PC-9 (cell line): ENCODE measurements around the gene FAM174C. TPM values are rescaled to one million over a fixed set of nuclear protein-coding genes. Genes with fewer than 3 reads are reported as not detected.

Experiments
- BruUV-seq: library from RNA; stranded (reverse); fragments of 400-500 nt; replicated peaks from 2 replicates; lab custom pipeline; 2021; lab: Mats Ljungman, UMichigan
- CTCF ChIA-PET: fragments of 300-600 bp; sonication (Branson Sonifier 250); formaldehyde crosslinking; loops from one replicate; lab custom pipeline; 2022; ENCODE audit warnings: antibody characterized with exemption; lab: Charles Lee
- POLR2A ChIA-PET: fragments of 300-600 bp; sonication (Branson Sonifier 250); formaldehyde crosslinking; loops from one replicate; lab custom pipeline; 2022; ENCODE audit warnings: antibody characterized with exemption; ENCODE audit not compliant: unreplicated experiment; lab: Charles Lee
- DNase-seq, 2 experiments: peaks; one replicate each; pipeline versions ENCODE4 v3.0.0 to v3.0.0-alpha.2; 2015 to 2022; ENCODE audit warnings: mixed read lengths in 1 of 2
- H2AFZ ChIP-seq: fragments of 200-600 bp; sonication (generic); 2 replicates; pipeline ENCODE4 v1.8.1; 2017; ENCODE audit warnings: antibody characterized with exemption
- H3F3A ChIP-seq: fragments of 200-600 bp; sonication (generic); 2 replicates; pipeline ENCODE4 v1.8.1; 2017; ENCODE audit warnings: antibody characterized with exemption, mild to moderate bottlenecking, low read depth; ENCODE audit not compliant: insufficient read depth
- H3K27ac ChIP-seq: fragments of 200-600 bp; sonication (generic); 2 replicates; pipeline ENCODE4 v1.6.1; 2016; ENCODE audit warnings: mixed run types
- H3K27me3 ChIP-seq: fragments of 200-600 bp; sonication (generic); 2 replicates; pipeline ENCODE4 v1.6.1; 2016; ENCODE audit warnings: low read depth, mixed run types; ENCODE audit not compliant: insufficient read depth
- H3K36me3 ChIP-seq: fragments of 200-600 bp; sonication (generic); 2 replicates; pipeline ENCODE4 v1.6.1; 2016; ENCODE audit warnings: low read depth, mixed run types
- H3K4me1 ChIP-seq: fragments of 200-600 bp; sonication (generic); replicated peaks from 2 replicates; pipeline ENCODE4 v1.6.1; 2016; ENCODE audit warnings: mixed run types; ENCODE audit not compliant: insufficient read depth
- H3K4me2 ChIP-seq: fragments of 200-600 bp; sonication (generic); 2 replicates; pipeline ENCODE4 v1.6.1; 2017; ENCODE audit warnings: mixed run types
- H3K4me3 ChIP-seq: fragments of 200-600 bp; sonication (generic); 2 replicates; pipeline ENCODE4 v1.6.1; 2016; ENCODE audit warnings: mixed run types
- H3K79me2 ChIP-seq: fragments of 200-600 bp; sonication (generic); 2 replicates; pipeline ENCODE4 v1.6.1; 2017; ENCODE audit warnings: low read depth, mixed run types
- H3K9me2 ChIP-seq: fragments of 200-600 bp; sonication (generic); 2 replicates; pipeline ENCODE4 v1.8.1; 2017; ENCODE audit warnings: mild to moderate bottlenecking; ENCODE audit not compliant: insufficient read depth
- H3K9me3 ChIP-seq: fragments of 200-600 bp; sonication (generic); 2 replicates; pipeline ENCODE4 v1.8.1; 2016; ENCODE audit warnings: low read depth; ENCODE audit not compliant: insufficient read depth
- H4K20me1 ChIP-seq: fragments of 200-600 bp; sonication (generic); 2 replicates; pipeline ENCODE4 v1.8.1; 2017; ENCODE audit not compliant: insufficient read depth
- CTCF ChIP-seq: fragments of 200-600 bp; sonication (generic); conservative IDR thresholded peaks from 2 replicates; pipeline ENCODE4 v1.6.1; 2017; ENCODE audit warnings: mixed run types, antibody characterized with exemption, mild to moderate bottlenecking, moderate library complexity
- EZH2 ChIP-seq: fragments of 200-600 bp; sonication (generic); IDR thresholded peaks from 2 replicates; pipeline ENCODE4 v1.8.0; 2017; ENCODE audit warnings: antibody characterized with exemption, low read depth
- intact Hi-C: fragments of 100-400 bp; cut with micrococcal nuclease; formaldehyde crosslinking; loops from one replicate; pipeline ENCODE4 v1.10.0; 2022; ENCODE audit not compliant: unreplicated experiment
- total RNA-seq: library from RNA; stranded (reverse); gene quantifications from 2 replicates; pipeline ENCODE4 v1.2.3, GENCODE V29; 2021

FAM174C gene
- total RNA-seq, 1 experiment from 2014 or later, result 51.8 TPM

GRCh38 chr19:1236576-1236975, 38.8 kb upstream of the FAM174C start:
- Histone ChIP-seq H2AFZ (no peak overlapping the region), H3K27ac (no peak overlapping the region)
- no peak for DNase-seq

GRCh38 chr19:1237027-1237659, 38.2 kb upstream of the FAM174C start:
- BruUV-seq, result no TSS peak
- H3K36me3 ChIP-seq, result no peaks in the 10 kb centered on the region
- POLR2A ChIA-PET, result no interaction called here
- peak overlapping the region; percentile 56 for H3K4me3 ChIP-seq
- H2AFZ ChIP-seq, result no peak overlapping the region
- peaks cover 25% of the 10 kb centered on the region for H3F3A ChIP-seq
- H3K9me3 ChIP-seq, result no peaks in the 10 kb centered on the region
- peaks cover 8% of the 10 kb centered on the region for H3K4me1 ChIP-seq
- H3K4me2 ChIP-seq, result peak overlapping the region; percentile 76
- CTCF ChIA-PET, result no interaction called here
- intact Hi-C loops, result no loop called here
- DNase-seq, result no peak
- no peaks in the 10 kb centered on the region for H3K27me3 ChIP-seq
- no peaks in the 10 kb centered on the region for H4K20me1 ChIP-seq
- TF ChIP-seq CTCF (no peak), EZH2 (no peak)
- H3K27ac ChIP-seq, result no peak overlapping the region
- peaks cover 4% of the 10 kb centered on the region; the same call in 1 of the 2 replicates for H3K79me2 ChIP-seq
- no peaks in the 10 kb centered on the region for H3K9me2 ChIP-seq

More at GRCh38 chr19:1236576-1236975, 38.8 kb upstream of the FAM174C start:
- no peaks in the 10 kb centered on the region for H3K27me3 ChIP-seq
- no peaks in the 10 kb centered on the region for H3K9me3 ChIP-seq
- CTCF ChIA-PET, result no interaction called here
- H3K4me1 ChIP-seq, result peaks cover 12% of the 10 kb centered on the region
- no peaks in the 10 kb centered on the region for H4K20me1 ChIP-seq
- no peaks in the 10 kb centered on the region for H3K9me2 ChIP-seq
- peaks cover 28% of the 10 kb centered on the region for H3F3A ChIP-seq
- no peak for TF ChIP-seq CTCF
- TF ChIP-seq EZH2, result no peak
- BruUV-seq, result no TSS peak
- H3K79me2 ChIP-seq, result no peaks in the 10 kb centered on the region
- H3K4me2 ChIP-seq, result no peak overlapping the region; the same call in 1 of the 2 replicates
- intact Hi-C loops, result no loop called here
- no peak overlapping the region for H3K4me3 ChIP-seq
- H3K36me3 ChIP-seq, result no peaks in the 10 kb centered on the region
- POLR2A ChIA-PET, result no interaction called here

- POLR2A ChIA-PET, result no interaction called here
- peaks cover 9% of the 10 kb centered on the region for H3K79me2 ChIP-seq
- H3K36me3 ChIP-seq, result no peaks in the 10 kb centered on the region
- no peaks in the 10 kb centered on the region for H3K9me3 ChIP-seq
- no peaks in the 10 kb centered on the region for H3K27me3 ChIP-seq
- TF ChIP-seq EZH2 (no peak), CTCF (no peak)
- no peak within 1 kb of the TSS for H2AFZ ChIP-seq
- CTCF ChIA-PET, result no interaction called here
- H3K4me3 ChIP-seq, result peak within 1 kb of the TSS; percentile 56
- peak within 1 kb of the TSS; percentile 76 for H3K4me2 ChIP-seq
- no peaks in the 10 kb centered on the region for H4K20me1 ChIP-seq
- no peaks in the 10 kb centered on the region for H3K9me2 ChIP-seq
- BruUV-seq, result no TSS peak
- intact Hi-C loops, result no loop called here
- H3F3A ChIP-seq, result peaks cover 20% of the 10 kb centered on the region; the same call in 1 of the 2 replicates
- H3K27ac ChIP-seq, result no peak within 1 kb of the TSS
- DNase-seq, result no peak
- peaks cover 8% of the 10 kb centered on the region for H3K4me1 ChIP-seq
Measured at GRCh38 chr19:1237754-1238368, 37.5 kb upstream of the FAM174C start, which contains the start of gene CBARP. CBARP (minus strand) TSS chr19:1238005; CDS start chr19:1236100, 1,905 bp downstream.
